Osteoblast (primary cell): ENCODE data around the gene DPP10. TPM values are rescaled to one million over a fixed set of nuclear protein-coding genes. Genes with fewer than 3 reads are reported as not detected.

Source experiments
- DNase-seq: peaks from one replicate; pipeline ENCODE4 v3.0.0; 2011; ENCODE audit warnings: low spot score, mixed read lengths; ENCODE audit not compliant: insufficient read length; ENCODE audit errors: missing footprints
- H2AFZ ChIP-seq: 2 replicates; pipeline ENCODE4 v1.6.0; 2011; ENCODE audit warnings: mild to moderate bottlenecking, low read length
- H3K27ac ChIP-seq: 2 replicates; pipeline ENCODE4 v1.5.1; 2011; ENCODE audit warnings: mild to moderate bottlenecking, low read depth, low read length, moderate library complexity
- H3K27me3 ChIP-seq: 2 replicates; pipeline ENCODE4 v1.6.0; 2012; ENCODE audit warnings: mild to moderate bottlenecking, control low read depth, inconsistent platforms, low read length, moderate library complexity; ENCODE audit not compliant: insufficient read depth
- H3K36me3 ChIP-seq: 2 replicates; pipeline ENCODE4 v1.5.1; 2011; ENCODE audit warnings: mild to moderate bottlenecking, low read length, control low read depth, moderate library complexity; ENCODE audit not compliant: insufficient read depth
- H3K4me1 ChIP-seq: 2 replicates; pipeline ENCODE4 v1.5.1; 2011; ENCODE audit warnings: mild to moderate bottlenecking, low read length, control low read depth, moderate library complexity; ENCODE audit not compliant: insufficient read depth
- H3K4me2 ChIP-seq: 2 replicates; pipeline ENCODE4 v1.6.0; 2011; ENCODE audit warnings: mild to moderate bottlenecking, low read length; ENCODE audit not compliant: insufficient read depth
- H3K4me3 ChIP-seq: fragments of 200-600 bp; sonication (generic); 3 replicates; pipeline ENCODE4 v1.5.1; 2012; ENCODE audit warnings: mild to moderate bottlenecking, low read length, inconsistent platforms; ENCODE audit not compliant: insufficient read depth
- H3K79me2 ChIP-seq: 2 replicates; pipeline ENCODE4 v1.6.0; 2012; ENCODE audit warnings: mild to moderate bottlenecking, low read length, control low read depth, inconsistent platforms; ENCODE audit not compliant: insufficient read depth
- H3K9me3 ChIP-seq: 2 replicates; pipeline ENCODE4 v1.5.1; 2011; ENCODE audit warnings: low read depth, low read length, control low read depth
- H4K20me1 ChIP-seq: 2 replicates; pipeline ENCODE4 v1.6.0; 2012; ENCODE audit warnings: mild to moderate bottlenecking, low read length, control low read depth; ENCODE audit not compliant: insufficient read depth
- total RNA-seq: library from RNA; depleted of rRNA; stranded (reverse); fragments of >200 nt; gene quantifications from 2 replicates; pipeline ENCODE4 v1.2.3, GENCODE V29; 2012
- TF ChIP-seq, protein P1 (sequence below): IDR thresholded peaks from 2 replicates; pipeline ENCODE4 v1.5.1; 2011; ENCODE audit warnings: mild to moderate bottlenecking, low read depth, low read length, moderate library complexity; ENCODE audit errors: extremely low read depth

DPP10 gene
- total RNA-seq, 1 donor: not detected

DNA sequence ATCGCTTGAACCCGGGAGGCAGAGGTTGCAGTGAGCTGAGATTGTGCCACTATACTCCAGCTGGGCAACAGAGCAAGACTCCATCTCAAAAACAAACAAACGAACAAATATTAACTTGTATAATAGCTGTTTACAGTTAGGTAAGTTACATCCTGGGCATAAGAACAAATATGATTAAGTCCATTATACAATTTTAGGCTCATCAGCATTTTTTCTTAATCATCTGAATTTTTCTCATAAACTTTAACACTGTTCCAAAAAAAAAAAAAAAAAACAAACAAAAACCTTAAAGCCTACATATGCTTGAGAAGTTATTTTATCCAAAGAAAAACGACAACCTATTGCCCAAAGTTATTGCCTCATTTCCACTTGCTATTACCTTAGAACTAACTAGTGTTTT is 1042.5 kb downstream of the DPP10 start:
- Histone ChIP-seq H4K20me1 (no peaks in the 10 kb centered on the region), H3K79me2 (no peaks in the 10 kb centered on the region), H3K27ac (no peak overlapping the region), H3K9me3 (no peaks in the 10 kb centered on the region), H2AFZ (no peak overlapping the region), H3K36me3 (no peaks in the 10 kb centered on the region), H3K4me1 (no peaks in the 10 kb centered on the region), H3K4me2 (no peak overlapping the region), H3K27me3 (no peaks in the 10 kb centered on the region), H3K4me3 (no peak overlapping the region)
- TF ChIP-seq, protein P1, sequence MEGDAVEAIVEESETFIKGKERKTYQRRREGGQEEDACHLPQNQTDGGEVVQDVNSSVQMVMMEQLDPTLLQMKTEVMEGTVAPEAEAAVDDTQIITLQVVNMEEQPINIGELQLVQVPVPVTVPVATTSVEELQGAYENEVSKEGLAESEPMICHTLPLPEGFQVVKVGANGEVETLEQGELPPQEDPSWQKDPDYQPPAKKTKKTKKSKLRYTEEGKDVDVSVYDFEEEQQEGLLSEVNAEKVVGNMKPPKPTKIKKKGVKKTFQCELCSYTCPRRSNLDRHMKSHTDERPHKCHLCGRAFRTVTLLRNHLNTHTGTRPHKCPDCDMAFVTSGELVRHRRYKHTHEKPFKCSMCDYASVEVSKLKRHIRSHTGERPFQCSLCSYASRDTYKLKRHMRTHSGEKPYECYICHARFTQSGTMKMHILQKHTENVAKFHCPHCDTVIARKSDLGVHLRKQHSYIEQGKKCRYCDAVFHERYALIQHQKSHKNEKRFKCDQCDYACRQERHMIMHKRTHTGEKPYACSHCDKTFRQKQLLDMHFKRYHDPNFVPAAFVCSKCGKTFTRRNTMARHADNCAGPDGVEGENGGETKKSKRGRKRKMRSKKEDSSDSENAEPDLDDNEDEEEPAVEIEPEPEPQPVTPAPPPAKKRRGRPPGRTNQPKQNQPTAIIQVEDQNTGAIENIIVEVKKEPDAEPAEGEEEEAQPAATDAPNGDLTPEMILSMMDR: no peak
- no peak for DNase-seq

DNA sequence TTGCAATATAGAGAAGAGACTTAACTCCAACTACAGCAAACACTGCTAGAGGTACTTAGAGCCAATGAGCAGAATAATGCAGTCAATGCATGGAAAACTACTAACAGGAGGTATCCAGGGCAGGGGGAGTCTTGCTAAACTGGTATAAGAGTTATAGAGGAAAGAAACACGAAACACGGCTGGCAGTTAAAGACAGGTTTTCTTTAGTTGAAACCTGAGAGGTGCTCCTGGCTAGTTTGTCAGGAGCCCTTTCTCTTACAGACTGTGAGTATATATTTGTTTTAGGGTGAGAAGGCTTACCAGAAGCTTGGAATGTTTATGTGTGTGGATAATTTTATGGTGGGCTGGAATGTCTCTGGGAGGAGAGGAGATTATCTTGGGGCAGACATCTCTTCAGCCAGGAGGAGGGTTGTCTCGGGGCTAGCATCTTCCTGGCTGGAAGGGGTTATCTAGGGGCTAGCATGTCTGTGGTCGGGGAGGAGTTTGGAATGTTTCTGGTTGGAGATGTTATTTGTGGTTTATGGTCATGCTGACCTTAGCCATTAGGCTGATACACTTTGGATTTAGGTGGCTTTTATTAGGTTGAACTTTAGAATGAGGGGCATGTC is 1048.8 kb downstream of the DPP10 start:
- Histone ChIP-seq H3K9me3 (peaks cover 3% of the 10 kb centered on the region), H2AFZ (no peak overlapping the region), H3K4me1 (no peaks in the 10 kb centered on the region), H4K20me1 (no peaks in the 10 kb centered on the region), H3K27me3 (no peaks in the 10 kb centered on the region), H3K36me3 (no peaks in the 10 kb centered on the region), H3K79me2 (no peaks in the 10 kb centered on the region), H3K4me2 (no peak overlapping the region), H3K4me3 (no peak overlapping the region), H3K27ac (no peak overlapping the region)
- DNase-seq: no peak
- TF ChIP-seq, protein P1: no peak

DNA sequence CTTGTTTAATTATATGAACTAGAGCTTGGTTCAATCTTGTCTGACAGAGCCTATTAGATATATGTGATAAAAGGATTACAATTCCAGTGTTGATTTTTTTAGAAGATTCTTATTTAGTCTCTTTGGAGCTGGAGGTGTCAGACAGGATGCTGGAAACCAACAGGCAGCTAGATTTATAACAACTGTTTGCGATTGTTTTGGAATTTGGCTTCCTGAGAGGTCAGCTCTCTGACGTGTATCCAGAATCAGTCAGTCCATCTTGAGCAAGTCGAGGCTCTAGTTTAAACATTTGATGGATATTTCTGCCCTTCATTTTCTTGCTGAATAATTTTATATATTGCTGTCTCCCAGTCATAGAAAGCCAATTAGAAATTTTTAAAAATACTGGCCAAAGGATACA is 1062.9 kb downstream of the DPP10 start:
- Histone ChIP-seq H3K27ac (no peak overlapping the region), H3K36me3 (no peaks in the 10 kb centered on the region), H2AFZ (no peak overlapping the region), H3K9me3 (peaks cover 2% of the 10 kb centered on the region), H3K4me1 (no peaks in the 10 kb centered on the region), H3K27me3 (no peaks in the 10 kb centered on the region), H3K4me3 (no peak overlapping the region), H4K20me1 (no peaks in the 10 kb centered on the region), H3K4me2 (no peak overlapping the region), H3K79me2 (no peaks in the 10 kb centered on the region)
- TF ChIP-seq, protein P1: no peak
- no peak for DNase-seq

DNA sequence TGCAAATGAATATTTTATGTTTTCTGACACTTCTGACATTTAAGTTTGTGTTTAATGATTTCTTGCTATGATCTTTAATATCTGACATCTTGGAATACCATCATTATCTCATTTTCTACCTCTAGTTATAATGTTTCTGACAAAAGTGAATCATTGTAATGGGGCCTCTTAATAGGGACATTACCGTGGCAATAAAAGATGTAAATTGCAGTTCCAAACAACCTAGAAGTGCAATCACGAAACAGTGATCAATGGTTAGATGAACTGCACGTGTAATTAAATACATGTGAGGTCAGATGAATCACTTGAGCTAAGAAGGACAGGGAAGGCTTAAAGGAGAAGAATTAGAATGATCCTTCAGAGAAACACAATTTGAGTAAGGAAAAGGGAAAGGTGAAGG is 1078.3 kb downstream of the DPP10 start:
- Histone ChIP-seq H4K20me1 (no peaks in the 10 kb centered on the region), H2AFZ (no peak overlapping the region), H3K4me1 (no peaks in the 10 kb centered on the region), H3K36me3 (no peaks in the 10 kb centered on the region), H3K9me3 (peaks cover 3% of the 10 kb centered on the region), H3K79me2 (no peaks in the 10 kb centered on the region), H3K27ac (no peak overlapping the region), H3K4me2 (no peak overlapping the region), H3K27me3 (no peaks in the 10 kb centered on the region), H3K4me3 (no peak overlapping the region)
- TF ChIP-seq, protein P1: no peak
- DNase-seq: no peak
